LNCaP clone FGC (cell line): ENCODE results near the gene ZNF525.
A peak's percentile ranks its signal among the peaks of the same experiment; 100 is the strongest.
"Not testable (repeated sequence)": the region's sequence is repeated elsewhere in the genome, so short reads cannot be mapped to it uniquely, and the experiment has no call there.

ENCODE experiments used
- DNase-seq: peaks from one replicate; pipeline ENCODE4 v3.0.0-alpha.2; 2011; ENCODE audit warnings: low read depth
- H3K4me3 ChIP-seq: 2 replicates; pipeline ENCODE4 v1.5.1; 2011; ENCODE audit warnings: mild to moderate bottlenecking, low read depth, low read length, control low read depth
- CTCF ChIP-seq: IDR thresholded peaks from 2 replicates; pipeline ENCODE4 v1.5.1; 2012; ENCODE audit warnings: mild to moderate bottlenecking; ENCODE audit not compliant: control insufficient read depth, insufficient read depth; ENCODE audit errors: extremely low read depth

ZNF525 gene

GRCh38 chr19:53365134-53365898 is at the start of gene ZNF525:
ZNF525 (plus strand) TSS chr19:53365705; CDS start chr19:53372282, 6,577 bp downstream.
- peak; percentile 59 for DNase-seq
- H3K4me3 ChIP-seq: peak within 1 kb of the TSS; percentile 74
- TF ChIP-seq CTCF: peak; percentile 43; the same call in 1 of the 2 replicates

- TF ChIP-seq CTCF: no peak
- no peak overlapping the region for H3K4me3 ChIP-seq
- no peak for DNase-seq
Measured at GRCh38 chr19:53328967-53329366, 36.5 kb upstream of the ZNF525 start.

GRCh38 chr19:53332484-53332883 is 33.0 kb upstream of the ZNF525 start:
- DNase-seq: no peak
- H3K4me3 ChIP-seq: peak overlapping the region; percentile 99
- no peak for TF ChIP-seq CTCF

GRCh38 chr19:53333066-53333462 is 32.4 kb upstream of the ZNF525 start:
- no peak for DNase-seq
- TF ChIP-seq CTCF: no peak
- H3K4me3 ChIP-seq: peak overlapping the region; percentile 99

- TF ChIP-seq CTCF: no peak
- DNase-seq: peak; percentile 77
- H3K4me3 ChIP-seq: peak within 1 kb of the TSS; percentile 99
Measured at GRCh38 chr19:53333463-53334449, 31.7 kb upstream of the ZNF525 start, which contains the start of gene ZNF845. ZNF845 (plus strand) TSS chr19:53333749; CDS start chr19:53341308, 7,559 bp downstream.

- not testable (repeated sequence) for DNase-seq, H3K4me3 ChIP-seq
Measured at GRCh38 chr19:53344403-53344802, 21.1 kb upstream of the ZNF525 start.

GRCh38 chr19:53355739-53356138 is 9.8 kb upstream of the ZNF525 start:
- no peak overlapping the region for H3K4me3 ChIP-seq
- DNase-seq: no peak
- TF ChIP-seq CTCF: no peak
